GM19023 (cell line): ENCODE measurements around the gene FNDC4.

ENCODE experiments used
- ATAC-seq: cut with Tn5 transposase; IDR thresholded peaks from one replicate; pipeline ENCODE4 v1.9.1; 2021; ENCODE audit warnings: mild to moderate bottlenecking, moderate library complexity; ENCODE audit not compliant: unreplicated experiment

Gene FNDC4

DNA sequence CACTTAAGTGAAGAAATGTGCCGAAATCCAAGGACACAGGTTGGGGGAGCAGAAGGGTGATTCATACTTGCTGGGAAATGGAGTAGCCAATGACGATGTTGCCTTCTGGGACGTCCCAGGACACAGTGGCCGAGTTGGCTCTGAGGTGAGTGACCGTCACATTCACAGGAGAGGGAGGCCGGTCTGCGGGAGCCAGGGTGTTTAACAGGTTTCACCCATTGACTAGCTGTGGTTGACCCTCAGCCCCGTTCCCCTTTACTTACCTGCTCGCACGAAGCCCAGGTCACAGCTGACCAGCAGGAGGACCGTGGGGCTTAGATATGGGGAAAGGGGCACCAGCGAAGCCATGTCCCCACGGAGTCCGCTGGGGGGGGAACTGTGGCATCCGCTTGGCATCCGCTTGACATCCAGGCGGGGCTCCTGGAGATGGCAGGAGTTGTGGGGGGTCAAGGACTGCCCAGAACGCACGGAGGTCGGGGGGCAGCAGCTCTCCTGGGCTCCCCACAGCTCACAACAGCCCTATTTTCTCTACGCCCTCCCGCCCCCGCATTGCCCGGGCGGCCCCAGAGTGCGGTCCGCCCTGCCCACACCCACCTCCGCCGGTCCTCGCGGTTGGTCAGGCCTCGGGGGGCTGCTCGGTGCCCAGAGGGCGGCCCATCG is 586 bp downstream of the FNDC4 start:
- ATAC-seq: no peak

DNA sequence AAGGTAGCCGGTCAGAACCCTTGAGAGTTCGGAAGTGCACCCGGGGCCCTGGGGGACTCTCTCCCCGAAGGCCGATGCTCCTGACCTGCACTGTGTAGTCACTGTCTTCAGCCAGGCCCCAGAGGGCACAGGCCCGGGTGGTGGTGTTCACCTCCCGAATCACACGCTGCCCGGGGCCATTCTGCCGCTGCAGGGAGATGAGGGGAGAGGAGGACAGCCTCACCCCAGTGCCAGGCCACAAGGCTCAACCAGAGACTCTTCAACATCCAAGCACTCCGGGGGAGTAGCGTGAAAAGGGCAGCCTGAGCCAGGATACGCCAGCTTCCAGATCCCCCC is 1.1 kb downstream of the FNDC4 start:
- ATAC-seq: no peak

DNA sequence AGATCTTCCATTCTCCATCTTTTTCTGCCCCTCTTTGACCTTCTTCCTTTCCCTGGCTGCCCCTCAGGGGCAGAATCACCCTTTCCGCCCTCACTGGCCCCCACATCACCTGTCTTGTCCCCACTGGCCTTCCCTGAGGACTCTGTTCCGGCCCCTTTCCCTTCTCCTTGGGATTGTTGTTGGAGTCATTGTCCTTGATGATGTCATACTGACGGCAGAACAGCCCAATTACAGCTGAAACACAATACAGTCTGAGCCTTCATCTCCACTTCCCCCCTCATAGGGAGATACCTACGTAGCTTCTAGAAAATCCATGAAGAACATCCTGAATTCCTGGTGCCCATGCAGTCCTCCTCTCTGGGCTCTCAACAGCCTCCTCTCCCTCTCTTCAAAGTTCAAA is 2.4 kb downstream of the FNDC4 start:
- ATAC-seq: no peak

DNA sequence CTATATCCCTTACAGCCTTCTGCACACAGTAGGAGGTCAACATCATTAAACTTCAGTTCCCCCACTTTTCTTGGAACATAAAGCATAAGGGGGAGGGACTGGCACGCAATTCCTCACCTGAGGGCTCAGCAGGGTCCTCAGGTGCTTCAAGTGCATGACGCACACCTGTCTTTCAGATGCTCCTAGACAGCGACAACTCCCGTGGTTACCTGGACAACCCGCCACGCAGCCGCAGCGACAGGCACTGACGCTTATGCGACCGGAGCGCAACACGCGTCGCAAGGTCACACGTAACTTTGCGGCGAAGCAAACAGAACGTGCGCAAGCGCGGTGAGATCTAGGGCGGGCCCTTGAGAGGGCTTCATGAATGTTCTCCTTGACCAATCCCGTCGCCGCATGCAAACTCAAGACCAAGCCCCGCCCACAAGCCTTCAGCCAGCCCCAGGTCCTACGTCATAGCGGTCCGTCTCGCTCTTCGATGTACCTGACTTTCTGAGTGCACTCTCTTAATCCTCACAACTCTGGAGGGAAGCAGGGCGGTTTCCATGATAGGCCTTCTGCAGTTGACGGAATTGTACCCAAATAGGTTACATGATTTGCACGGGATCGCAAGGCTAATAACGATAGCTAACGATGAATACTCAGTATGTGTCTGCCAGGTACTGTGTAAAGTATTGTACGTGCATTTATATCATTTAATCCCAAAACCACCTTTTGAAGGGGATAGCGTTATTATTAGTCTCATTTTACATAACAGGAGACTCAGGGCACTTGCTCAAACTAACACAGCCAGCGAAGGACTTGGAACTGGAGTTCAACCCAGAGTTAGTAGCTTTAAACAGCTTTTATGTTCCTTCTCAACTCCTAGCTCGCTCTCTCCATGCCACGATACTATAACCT is 5.3 kb downstream of the FNDC4 start, which contains the start of gene IFT172:
TSS of gene IFT172 (minus strand) at position 246 of the 900 bp plus-strand sequence. CDS start at position 156, 90 bp downstream.
- ATAC-seq: peak; percentile 93

DNA sequence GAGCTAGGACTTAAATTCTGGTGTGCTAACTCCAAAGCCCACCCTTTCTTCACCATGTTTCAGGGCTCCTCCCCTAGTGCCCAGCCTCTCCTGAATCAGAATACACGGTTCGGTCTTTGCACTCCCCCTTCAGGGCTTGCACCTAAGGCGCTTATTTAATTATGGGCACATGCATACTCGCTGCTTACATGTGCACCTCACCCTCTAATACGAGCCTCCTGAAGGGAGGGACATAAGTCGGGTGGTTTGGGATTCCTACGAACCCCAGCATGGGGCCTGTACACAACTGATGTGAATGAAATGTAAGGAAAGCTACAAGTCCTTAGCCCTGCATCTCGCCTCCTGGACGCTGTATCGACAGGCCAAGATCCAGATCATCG is 5.9 kb downstream of the FNDC4 start:
- ATAC-seq: peak; percentile 3

DNA sequence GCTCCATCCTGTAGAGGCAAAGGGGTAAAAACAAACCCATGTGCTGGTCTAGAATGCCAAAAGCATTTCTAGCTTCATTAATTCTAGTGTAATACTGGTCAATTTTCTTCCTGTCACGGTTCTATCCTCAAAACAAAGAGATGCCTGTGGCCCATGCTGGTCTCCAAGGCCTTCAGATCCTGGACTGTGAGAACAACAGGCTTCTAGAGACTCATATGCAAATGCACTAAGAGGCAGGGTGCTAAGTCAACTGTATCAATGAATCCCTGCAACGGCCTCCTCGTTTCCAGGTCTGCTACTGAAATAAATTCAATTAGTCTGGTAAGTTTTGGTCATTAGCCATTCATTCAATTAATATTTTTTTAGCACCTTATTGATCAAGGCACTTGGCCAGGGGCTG is 9.5 kb downstream of the FNDC4 start:
- ATAC-seq: no peak

DNA sequence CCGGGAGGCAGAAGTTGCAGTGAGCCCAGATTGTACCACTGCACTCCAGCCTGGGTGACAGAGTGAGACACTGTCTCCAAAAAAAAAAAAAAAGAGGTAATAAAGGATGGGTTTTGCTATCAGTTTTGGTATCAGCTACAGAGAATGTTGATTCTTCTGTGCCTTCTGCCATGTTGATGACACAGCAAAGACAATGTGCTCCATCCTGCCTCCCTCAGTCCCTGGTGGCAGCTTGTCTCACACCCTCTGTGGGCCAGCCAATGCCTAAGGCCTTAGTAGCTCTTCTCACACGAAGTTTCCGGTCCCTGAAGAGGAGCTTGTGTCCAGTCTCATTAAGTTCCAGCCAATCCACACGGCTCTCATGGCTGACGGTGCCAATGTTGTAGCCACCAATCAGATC is 23.0 kb downstream of the FNDC4 start:
- ATAC-seq: no peak

DNA sequence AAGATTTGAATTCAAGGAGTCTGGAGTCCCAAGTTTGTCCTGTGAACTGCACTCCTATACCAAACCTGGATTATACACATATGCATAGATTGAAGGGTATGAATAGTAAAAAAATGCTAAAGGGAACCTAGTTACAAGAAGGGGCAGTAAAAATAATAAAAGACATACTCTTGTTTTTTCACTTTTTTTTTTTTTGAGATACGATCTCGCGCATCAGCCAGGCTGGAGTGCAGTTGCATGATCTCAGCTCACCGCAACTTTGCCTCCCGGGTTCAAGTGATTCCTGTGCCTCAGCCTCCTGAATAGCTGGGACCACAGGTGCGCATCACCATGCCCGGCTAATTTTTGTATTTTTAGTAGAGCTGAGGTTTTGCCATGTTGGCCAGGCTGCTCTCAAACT is 30.6 kb downstream of the FNDC4 start:
- no peak for ATAC-seq

DNA sequence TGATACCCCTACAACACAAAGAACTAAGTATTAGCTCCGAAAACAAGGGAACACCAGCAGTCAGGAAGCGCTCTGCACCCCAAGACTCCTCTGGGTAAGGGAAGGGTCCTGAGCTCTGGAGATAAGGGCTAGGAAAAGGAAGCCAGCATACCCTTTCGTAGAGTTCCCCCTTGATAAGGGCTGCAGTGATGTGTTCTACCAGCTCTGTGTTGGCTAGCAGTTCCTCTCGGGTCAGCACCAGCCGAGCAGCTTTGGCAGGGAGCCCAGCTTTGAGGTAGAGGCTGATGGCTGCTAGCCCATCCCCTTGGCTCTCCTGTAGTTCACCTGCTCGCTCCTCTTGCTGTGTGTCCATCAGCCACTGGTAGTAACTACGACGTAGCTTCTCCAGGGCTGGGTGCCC is 33.9 kb downstream of the FNDC4 start:
- ATAC-seq: no peak

DNA sequence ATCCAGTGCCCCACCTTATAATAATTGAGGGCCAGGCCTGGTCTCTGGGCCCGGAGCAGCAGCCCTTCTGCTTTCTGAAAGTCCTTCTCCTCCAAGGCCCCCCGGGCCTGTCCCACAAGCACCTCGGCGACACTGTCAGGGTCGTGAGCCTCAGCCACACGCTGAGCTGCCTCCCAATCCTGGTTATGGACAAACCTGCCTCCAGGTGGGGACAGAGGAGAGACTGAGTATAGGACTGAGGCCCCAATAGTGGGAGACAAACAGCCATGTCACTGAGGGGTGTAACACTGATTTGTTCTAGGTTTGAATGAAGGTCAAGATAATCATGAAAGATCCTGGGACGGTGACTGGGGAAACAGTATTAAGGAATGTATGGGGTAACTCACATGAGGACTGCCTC is 41.0 kb downstream of the FNDC4 start:
- no peak for ATAC-seq

DNA sequence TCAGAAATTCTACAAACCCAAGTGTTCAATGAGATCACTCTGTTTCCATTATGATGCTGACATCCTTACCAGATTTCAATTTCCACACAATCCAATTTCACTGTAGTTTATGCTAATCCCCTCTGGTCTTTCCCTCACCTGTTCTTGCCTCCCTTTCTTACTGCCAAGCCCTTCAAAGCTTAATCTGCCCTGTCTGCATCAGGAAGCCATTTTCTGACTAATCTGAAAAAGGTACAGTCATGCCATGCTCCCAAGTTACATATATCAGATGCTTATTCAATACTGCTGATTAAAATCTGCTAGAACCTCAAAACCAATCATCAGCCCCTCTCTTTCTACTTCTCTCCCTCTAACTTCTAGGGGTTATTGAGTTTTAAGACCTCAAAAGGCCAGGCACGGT is 43.9 kb downstream of the FNDC4 start:
- ATAC-seq: no peak

DNA sequence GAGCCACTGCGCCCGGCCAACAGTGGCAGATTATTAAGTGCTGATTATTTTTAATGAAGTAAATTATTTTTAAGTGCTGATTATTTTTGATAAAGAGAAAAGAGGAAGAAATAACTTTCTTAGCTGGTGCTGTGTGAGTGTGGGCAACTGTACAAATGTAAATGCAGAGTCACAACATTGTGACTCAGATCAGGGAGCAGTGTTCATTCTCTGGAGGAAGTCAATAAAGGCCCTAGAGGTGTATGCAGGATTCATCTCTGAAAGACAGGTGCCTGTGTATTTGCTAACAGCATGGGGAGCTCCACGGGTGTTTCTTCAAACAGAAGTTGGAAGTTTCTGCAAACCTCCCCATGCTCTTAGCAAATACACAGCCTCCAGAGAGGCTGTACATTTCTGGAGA is 46.6 kb downstream of the FNDC4 start:
- ATAC-seq: no peak

DNA sequence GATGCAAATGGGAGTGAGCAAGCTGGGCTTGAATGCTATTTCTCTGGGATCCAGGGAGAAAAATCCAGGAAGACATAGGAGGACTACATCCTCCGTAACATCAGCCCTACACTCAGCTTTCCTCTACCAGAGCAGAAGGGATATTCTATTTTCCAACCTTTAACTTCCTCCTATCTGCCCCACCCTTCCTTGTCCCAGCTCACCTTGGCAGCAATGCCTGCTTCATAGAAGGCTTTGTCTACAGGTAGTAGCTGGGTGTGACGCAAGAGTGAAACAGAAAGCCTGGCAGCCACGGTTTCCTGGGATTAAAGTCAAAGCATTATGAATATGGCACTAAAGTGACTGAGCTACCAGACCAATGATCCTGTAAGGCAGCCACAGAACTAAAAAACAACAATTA is 48.9 kb downstream of the FNDC4 start:
- ATAC-seq: no peak

DNA sequence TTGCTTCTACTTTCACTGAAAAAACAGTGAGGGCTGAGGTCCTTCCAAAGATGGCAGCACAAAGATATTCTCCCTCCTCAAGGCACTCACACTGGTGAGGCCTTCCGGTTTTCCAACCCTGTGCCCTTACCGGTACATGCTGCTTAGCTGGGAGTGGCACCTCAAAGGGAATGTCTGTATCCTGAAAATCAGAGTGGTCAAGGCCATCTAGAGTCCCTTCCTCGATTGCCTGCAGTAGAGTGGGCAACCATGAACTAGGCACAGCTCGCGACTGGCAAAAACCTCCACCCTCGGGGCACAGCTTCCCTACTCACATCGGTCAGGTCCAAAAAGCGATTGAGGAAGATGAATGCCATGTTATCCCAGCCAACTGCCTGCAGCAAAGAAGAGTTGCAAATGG is 49.4 kb downstream of the FNDC4 start:
- ATAC-seq: no peak

DNA sequence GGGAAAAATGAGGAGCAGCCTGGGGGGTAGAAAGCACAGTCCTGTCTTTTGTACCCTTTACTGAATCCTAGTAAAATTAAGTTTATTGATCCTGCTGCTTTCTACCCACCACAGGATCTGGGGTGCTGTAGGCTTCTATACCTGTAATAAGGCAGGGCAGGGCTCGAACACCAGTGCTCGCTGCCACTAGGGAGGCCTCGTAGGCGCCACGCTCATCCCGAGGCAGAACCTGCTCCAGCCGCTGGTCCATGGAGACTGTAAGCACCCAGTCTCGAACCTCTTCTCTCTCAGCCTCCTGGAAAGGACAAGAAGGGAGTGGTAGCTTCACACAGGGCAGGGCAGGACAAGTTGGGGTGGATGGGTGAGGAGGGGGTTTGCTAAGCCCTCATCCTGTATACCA is 49.8 kb downstream of the FNDC4 start:
- no peak for ATAC-seq

DNA sequence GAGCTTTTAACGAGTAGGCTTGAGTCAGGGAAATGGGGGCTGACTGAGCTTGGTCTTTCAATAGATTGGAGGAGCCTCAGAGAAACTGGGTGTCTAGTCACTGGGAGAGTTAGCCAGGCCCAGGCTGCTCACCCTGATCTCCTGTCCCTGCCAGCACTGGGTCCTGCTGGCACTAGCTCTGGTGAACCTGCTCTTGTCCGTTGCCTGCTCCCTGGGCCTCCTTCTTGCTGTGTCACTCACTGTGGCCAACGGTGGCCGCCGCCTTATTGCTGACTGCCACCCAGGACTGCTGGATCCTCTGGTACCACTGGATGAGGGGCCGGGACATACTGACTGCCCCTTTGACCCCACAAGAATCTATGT is 52.1 kb downstream of the FNDC4 start:
- ATAC-seq: no peak

DNA sequence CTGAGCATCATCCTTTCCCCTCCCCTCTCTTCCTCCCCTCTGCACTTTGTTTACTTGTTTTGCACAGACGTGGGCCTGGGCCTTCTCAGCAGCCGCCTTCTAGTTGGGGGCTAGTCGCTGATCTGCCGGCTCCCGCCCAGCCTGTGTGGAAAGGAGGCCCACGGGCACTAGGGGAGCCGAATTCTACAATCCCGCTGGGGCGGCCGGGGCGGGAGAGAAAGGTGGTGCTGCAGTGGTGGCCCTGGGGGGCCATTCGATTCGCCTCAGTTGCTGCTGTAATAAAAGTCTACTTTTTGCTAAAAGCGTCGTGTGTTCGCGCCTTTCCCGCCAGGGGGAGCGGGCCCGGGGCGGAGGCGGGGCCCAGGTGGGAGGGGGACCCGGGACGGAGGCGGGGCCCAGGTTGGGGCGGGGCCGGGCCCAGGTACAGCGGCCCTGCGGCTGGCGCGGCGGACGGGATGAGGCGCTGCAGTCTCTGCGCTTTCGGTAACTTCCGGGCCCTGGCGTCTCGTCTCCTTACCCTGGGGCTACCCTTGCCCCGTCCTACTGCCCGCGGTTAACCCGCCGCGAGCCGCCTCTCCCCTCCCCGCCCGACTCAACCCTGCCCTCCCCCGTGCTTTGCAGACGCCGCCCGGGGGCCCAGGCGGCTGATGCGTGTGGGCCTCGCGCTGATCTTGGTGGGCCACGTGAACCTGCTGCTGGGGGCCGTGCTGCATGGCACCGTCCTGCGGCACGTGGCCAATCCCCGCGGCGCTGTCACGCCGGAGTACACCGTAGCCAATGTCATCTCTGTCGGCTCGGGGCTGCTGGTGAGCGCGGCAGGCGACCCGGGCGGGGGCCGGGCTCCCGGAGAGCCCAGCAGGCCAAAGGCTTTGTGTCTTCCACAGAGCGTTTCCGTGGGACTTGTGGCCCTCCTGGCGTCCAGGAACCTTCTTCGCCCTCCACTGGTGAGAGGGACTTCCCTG is 52.8 kb downstream of the FNDC4 start, which contains the start of gene KRTCAP3:
TSS of gene KRTCAP3 (plus strand) at position 424 of the 962 bp plus-strand sequence. CDS start at position 456, 32 bp downstream.
- ATAC-seq: no peak
